Measurements from ENCODE around the gene KDM1B.

The KDM1B gene

DNA sequence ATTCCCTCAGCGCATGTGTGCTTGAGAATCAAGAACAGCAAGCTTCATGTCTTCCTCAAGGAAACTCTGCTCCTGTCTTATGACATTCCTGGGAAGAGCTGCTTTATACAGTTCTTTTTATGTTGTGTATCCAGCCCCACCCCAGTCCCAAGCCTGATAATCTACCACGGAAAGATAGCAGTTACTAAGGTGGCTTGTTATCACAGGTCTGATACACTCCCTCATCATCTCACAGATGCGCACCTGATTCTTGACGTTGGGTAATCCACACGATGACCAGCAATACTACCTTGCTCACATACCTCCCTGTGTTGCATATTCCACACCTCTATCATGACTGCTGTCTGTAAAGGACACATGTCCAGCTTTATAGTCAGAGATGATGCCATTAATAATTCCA lies 36.0 kb upstream of the KDM1B start:
- DNase-seq: no peak
- Histone ChIP-seq H4K20me1 (ENCODE audit: insufficient read depth, low read length) (no peaks in the 10 kb centered on the region), H3K9me3 (replicated peaks; ENCODE audit: insufficient read depth, low read length) (no peaks in the 10 kb centered on the region), H3K27me3 (replicated peaks; ENCODE audit: insufficient read depth, low read length) (no peaks in the 10 kb centered on the region), H3K4me2 (ENCODE audit: low read depth, low read length) (no peak overlapping the region), H3K9me2 (replicated peaks; ENCODE audit: insufficient read depth, low read length) (no peaks in the 10 kb centered on the region), H3F3A (ENCODE audit: insufficient read depth, low read length) (no peaks in the 10 kb centered on the region), H3K4me3 (ENCODE audit: low read length) (no peak overlapping the region), H3K4me1 (ENCODE audit: low read length) (no peaks in the 10 kb centered on the region), H3K79me2 (ENCODE audit: low read length) (no peaks in the 10 kb centered on the region), H2AFZ (ENCODE audit: low read length) (no peak overlapping the region), H3K9ac (ENCODE audit: low read length) (no peak overlapping the region), H3K36me3 (replicated peaks; ENCODE audit: insufficient read depth, low read length) (no peaks in the 10 kb centered on the region), H3K27ac (ENCODE audit: low read length) (no peak overlapping the region)
- TF ChIP-seq, protein P1, sequence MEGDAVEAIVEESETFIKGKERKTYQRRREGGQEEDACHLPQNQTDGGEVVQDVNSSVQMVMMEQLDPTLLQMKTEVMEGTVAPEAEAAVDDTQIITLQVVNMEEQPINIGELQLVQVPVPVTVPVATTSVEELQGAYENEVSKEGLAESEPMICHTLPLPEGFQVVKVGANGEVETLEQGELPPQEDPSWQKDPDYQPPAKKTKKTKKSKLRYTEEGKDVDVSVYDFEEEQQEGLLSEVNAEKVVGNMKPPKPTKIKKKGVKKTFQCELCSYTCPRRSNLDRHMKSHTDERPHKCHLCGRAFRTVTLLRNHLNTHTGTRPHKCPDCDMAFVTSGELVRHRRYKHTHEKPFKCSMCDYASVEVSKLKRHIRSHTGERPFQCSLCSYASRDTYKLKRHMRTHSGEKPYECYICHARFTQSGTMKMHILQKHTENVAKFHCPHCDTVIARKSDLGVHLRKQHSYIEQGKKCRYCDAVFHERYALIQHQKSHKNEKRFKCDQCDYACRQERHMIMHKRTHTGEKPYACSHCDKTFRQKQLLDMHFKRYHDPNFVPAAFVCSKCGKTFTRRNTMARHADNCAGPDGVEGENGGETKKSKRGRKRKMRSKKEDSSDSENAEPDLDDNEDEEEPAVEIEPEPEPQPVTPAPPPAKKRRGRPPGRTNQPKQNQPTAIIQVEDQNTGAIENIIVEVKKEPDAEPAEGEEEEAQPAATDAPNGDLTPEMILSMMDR (IDR thresholded peaks at IDR 0.05; ENCODE audit: low read length): no peak
- TF ChIP-seq EZH2 (optimal IDR thresholded peaks at IDR 0.05; ENCODE audit: low read depth, low read length) (no peak), EZH2phosphoT487 (IDR thresholded peaks at IDR 0.05; ENCODE audit: low read length) (no peak)

DNA sequence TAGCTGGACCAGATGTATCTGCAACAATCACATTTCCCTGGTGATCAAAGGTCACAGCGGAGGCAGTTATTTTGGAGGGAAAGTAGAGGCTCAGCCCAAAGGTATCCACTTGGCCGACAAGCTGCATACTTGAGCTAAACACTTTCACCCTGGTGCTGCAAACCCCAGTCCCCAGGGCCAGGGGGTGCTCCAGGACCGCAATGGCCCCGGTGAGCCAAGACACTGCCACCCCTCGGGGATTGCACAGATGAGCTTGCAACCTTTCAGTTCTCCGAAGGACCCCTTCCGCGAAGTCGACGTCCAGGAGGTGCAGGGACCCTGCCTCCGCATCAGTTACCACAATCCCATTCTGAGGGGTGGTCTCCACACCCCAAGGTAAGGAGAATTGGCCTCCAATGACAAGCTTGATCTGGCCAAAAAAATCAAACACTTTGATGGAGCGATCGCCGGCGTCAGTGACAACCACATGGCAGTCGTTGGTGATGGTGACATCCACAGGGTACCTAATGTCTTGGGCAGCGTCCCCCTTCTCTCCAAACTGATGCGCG lies 33.6 kb upstream of the KDM1B start:
- H3K27ac ChIP-seq (ENCODE audit: low read length): no peak overlapping the region
- H3K9ac ChIP-seq (ENCODE audit: low read length): no peak overlapping the region
- no peaks in the 10 kb centered on the region for H3K9me2 ChIP-seq (replicated peaks; ENCODE audit: insufficient read depth, low read length)
- H2AFZ ChIP-seq (ENCODE audit: low read length): no peak overlapping the region
- H3F3A ChIP-seq (ENCODE audit: insufficient read depth, low read length): no peaks in the 10 kb centered on the region
- no peaks in the 10 kb centered on the region for H3K27me3 ChIP-seq (replicated peaks; ENCODE audit: insufficient read depth, low read length)
- TF ChIP-seq, protein P1 (IDR thresholded peaks at IDR 0.05; ENCODE audit: low read length): 0 out of 2 replicates have a peak, but pooled peaks have one; percentile 5
- TF ChIP-seq EZH2 (optimal IDR thresholded peaks at IDR 0.05; ENCODE audit: low read depth, low read length): no peak
- H3K36me3 ChIP-seq (replicated peaks; ENCODE audit: insufficient read depth, low read length): no peaks in the 10 kb centered on the region
- H3K4me1 ChIP-seq (ENCODE audit: low read length): no peaks in the 10 kb centered on the region
- no peak overlapping the region for H3K4me3 ChIP-seq (ENCODE audit: low read length)
- no peak for DNase-seq
- H3K9me3 ChIP-seq (replicated peaks; ENCODE audit: insufficient read depth, low read length): no peaks in the 10 kb centered on the region
- H3K4me2 ChIP-seq (ENCODE audit: low read depth, low read length): no peak overlapping the region
- no peaks in the 10 kb centered on the region for H4K20me1 ChIP-seq (ENCODE audit: insufficient read depth, low read length)
- no peaks in the 10 kb centered on the region for H3K79me2 ChIP-seq (ENCODE audit: low read length)

DNA sequence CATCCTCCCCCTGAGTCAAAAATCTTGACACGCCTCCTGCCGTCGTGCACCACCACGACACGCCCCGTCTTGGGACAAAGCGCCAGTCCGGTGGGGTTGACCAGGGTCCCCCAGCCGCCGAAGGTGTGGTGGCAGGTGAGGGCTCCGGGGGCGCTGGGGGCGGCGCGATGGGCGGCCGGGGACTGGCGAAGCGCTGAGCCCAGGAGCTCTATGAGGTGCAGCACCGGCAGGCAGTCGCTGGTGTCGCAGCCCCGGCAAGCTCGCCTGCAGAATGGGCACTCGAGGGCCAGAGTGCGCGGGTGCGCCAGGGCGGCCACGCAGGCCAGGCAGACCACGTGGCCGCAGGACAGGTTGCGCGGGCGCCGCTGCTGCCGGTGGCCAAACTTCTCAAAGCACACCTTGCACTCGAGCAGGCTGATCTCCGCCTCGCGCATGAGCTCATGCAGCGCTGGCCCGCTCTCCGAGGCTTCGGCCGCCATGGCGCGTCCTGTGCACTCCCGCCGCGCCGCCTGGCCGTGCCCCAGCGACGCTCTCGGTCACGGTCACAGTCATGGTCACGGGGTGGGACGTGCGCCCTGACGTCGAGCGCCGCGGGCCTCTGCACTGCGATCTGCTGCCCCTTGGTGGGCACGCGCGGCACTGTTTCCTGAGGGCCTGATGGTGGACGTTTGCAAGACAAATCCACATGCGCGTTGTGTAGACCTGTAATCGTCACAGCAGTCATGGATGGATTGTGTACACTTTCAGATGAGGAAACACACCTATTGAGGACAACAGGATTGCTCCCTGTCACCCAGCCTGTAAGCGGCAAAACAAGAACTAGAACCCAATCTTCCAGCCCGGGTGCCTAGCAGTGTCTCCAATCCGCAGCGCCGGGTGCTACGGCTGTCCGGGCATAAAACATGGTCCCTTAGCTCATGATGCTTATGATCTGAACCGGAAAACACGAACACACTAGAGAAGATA lies 32.8 kb upstream of the KDM1B start, which contains the start of gene NHLRC1:
TSS of gene NHLRC1 (minus strand) at position 550 of the 966 bp plus-strand sequence. CDS start at position 479, 71 bp downstream.
- H3K9me3 ChIP-seq (replicated peaks; ENCODE audit: insufficient read depth, low read length): no peaks in the 10 kb centered on the region
- H3K36me3 ChIP-seq (replicated peaks; ENCODE audit: insufficient read depth, low read length): no peaks in the 10 kb centered on the region
- H3K79me2 ChIP-seq (ENCODE audit: low read length): no peaks in the 10 kb centered on the region
- H3K4me2 ChIP-seq (ENCODE audit: low read depth, low read length): no peak within 1 kb of the TSS
- no peaks in the 10 kb centered on the region for H4K20me1 ChIP-seq (ENCODE audit: insufficient read depth, low read length)
- H3K9ac ChIP-seq (ENCODE audit: low read length): no peak within 1 kb of the TSS
- H3K27me3 ChIP-seq (replicated peaks; ENCODE audit: insufficient read depth, low read length): no peaks in the 10 kb centered on the region
- H3K4me1 ChIP-seq (ENCODE audit: low read length): no peaks in the 10 kb centered on the region
- H3K9me2 ChIP-seq (replicated peaks; ENCODE audit: insufficient read depth, low read length): no peaks in the 10 kb centered on the region
- no peak within 1 kb of the TSS for H2AFZ ChIP-seq (ENCODE audit: low read length)
- no peak within 1 kb of the TSS for H3K4me3 ChIP-seq (ENCODE audit: low read length)
- DNase-seq: no peak
- no peak within 1 kb of the TSS for H3K27ac ChIP-seq (ENCODE audit: low read length)
- no peak for TF ChIP-seq EZH2 (optimal IDR thresholded peaks at IDR 0.05; ENCODE audit: low read depth, low read length)
- TF ChIP-seq, protein P1 (IDR thresholded peaks at IDR 0.05; ENCODE audit: low read length): no peak
- no peak for TF ChIP-seq EZH2phosphoT487 (IDR thresholded peaks at IDR 0.05; ENCODE audit: low read length)
- H3F3A ChIP-seq (ENCODE audit: insufficient read depth, low read length): no peaks in the 10 kb centered on the region
